Left lung (tissue), 10 donors: Measurements from ENCODE around the gene SAMD9L. TPM values are rescaled to one million over a fixed set of nuclear protein-coding genes. Genes with fewer than 3 reads are reported as not detected.

Experiments
- ATAC-seq: fragments of 200-7000 bp; cut with Tn5 transposase; one replicate; pipeline ENCODE4 v1.9.1; 2020; ENCODE audit warnings: moderate library complexity
- DNase-seq, 4 donors: peaks; one replicate each; pipeline ENCODE4 v3.0.0-alpha.2; 2013 to 2020
- H3K27ac ChIP-seq, 2 donors: fragments of 200-600 bp; sonication (generic) in 1 of 2; one replicate each; pipeline versions ENCODE4 v1.5.0 to v1.8.0; 2020 to 2021
- H3K27me3 ChIP-seq, 2 donors: fragments of 200-600 bp; sonication (generic) in 1 of 2; one replicate each; pipeline versions ENCODE4 v1.5.0 to v1.8.0; 2020 to 2021
- H3K36me3 ChIP-seq, 2 donors: fragments of 200-600 bp; sonication (generic) in 1 of 2; one replicate each; pipeline versions ENCODE4 v1.5.0 to v1.8.0; 2020 to 2021
- H3K4me1 ChIP-seq, 2 donors: fragments of 200-600 bp; one replicate each; pipeline ENCODE4 v1.8.0; 2021
- H3K4me3 ChIP-seq, 2 donors: fragments of 200-600 bp; sonication (generic) in 1 of 2; one replicate each; pipeline versions ENCODE4 v1.5.0 to v1.8.0; 2020 to 2021; ENCODE audit warnings: mild to moderate bottlenecking in 1 of 2
- H3K9me3 ChIP-seq, 2 donors: fragments of 200-600 bp; sonication (generic) in 1 of 2; one replicate each; pipeline versions ENCODE4 v1.5.0 to v1.8.0; 2020 to 2021
- CTCF ChIP-seq, 2 donors: fragments of 200-600 bp; sonication (generic) in 1 of 2; IDR thresholded peaks; one replicate each; pipeline versions ENCODE4 v1.5.0 to v1.8.0; 2021; ENCODE audit warnings: antibody characterized with exemption in 2 of 2
- intact Hi-C, 2 donors: fragments of 100-400 bp; cut with DNase I; formaldehyde crosslinking; loops; one replicate each; pipeline versions ENCODE4 v1.11.2 to v1.14.2; 2022
- polyA plus RNA-seq, 6 donors: library from polyadenylated mRNA; unstranded; fragments of 120-200 nt; gene quantifications; one replicate each; pipeline ENCODE4 v1.2.1, GENCODE V29; 2013; ENCODE audit not compliant: insufficient read length in 6 of 6
- total RNA-seq, 2 donors: library from RNA; stranded (reverse); fragmentation: NEBNext Ultra II Directional; extraction: Animal tissue kit (Norgen Biotek cat#: 25700); gene quantifications; one replicate each; pipeline ENCODE4 v1.2.1, GENCODE V29; 2021
- donor health status: DM: no; HTN: yes; CAD: no.
- donor health status: DM: no; HTN: no; CAD: no.

The SAMD9L gene
- total and polyA plus RNA-seq, 8 donors, result 13.8 to 42.4 (median 17.9) TPM

DNA sequence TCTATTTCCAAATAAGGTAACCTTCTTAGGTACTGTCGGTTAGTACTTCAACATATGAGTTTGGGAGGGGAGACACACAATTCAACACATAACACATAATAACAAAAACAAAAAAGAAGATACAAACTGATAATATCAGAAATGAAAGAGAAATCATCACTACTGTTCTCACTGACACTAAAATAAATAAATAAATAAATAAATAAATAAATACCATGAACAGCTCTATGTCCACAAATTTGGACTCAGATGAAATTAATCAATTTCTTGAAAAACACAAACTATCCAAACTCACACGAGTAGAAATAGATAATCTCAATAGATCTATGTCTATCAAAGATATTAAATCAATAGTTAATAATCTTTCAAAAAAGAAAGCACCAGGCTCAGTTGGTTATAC, 24.5 kb upstream of the SAMD9L start:
- no peak for ATAC-seq
- intact Hi-C loops, result no loop called here
- H3K4me3 ChIP-seq, result no peak overlapping the region
- no peaks in the 10 kb centered on the region for H3K27me3 ChIP-seq
- H3K9me3 ChIP-seq, result peaks cover 0 to 29% of the 10 kb centered on the region in 2 donors
- H3K4me1 ChIP-seq, result no peaks in the 10 kb centered on the region
- H3K36me3 ChIP-seq, result no peaks in the 10 kb centered on the region
- DNase-seq, result no peak
- no peak for TF ChIP-seq CTCF (IDR thresholded peaks at IDR 0.05)
- H3K27ac ChIP-seq, result no peak overlapping the region

GRCh38 chr7:93171606-93172226, 23.5 kb upstream of the SAMD9L start:
- ATAC-seq, result no peak
- DNase-seq, result no peak
- H3K27ac ChIP-seq, result no peak overlapping the region
- intact Hi-C loops, result no loop called here
- TF ChIP-seq CTCF (IDR thresholded peaks at IDR 0.05), result no peak
- peaks cover 0 to 29% of the 10 kb centered on the region in 2 donors for H3K9me3 ChIP-seq
- H3K36me3 ChIP-seq, result no peaks in the 10 kb centered on the region
- no peak overlapping the region for H3K4me3 ChIP-seq
- H3K4me1 ChIP-seq, result no peaks in the 10 kb centered on the region
- no peaks in the 10 kb centered on the region for H3K27me3 ChIP-seq

DNA sequence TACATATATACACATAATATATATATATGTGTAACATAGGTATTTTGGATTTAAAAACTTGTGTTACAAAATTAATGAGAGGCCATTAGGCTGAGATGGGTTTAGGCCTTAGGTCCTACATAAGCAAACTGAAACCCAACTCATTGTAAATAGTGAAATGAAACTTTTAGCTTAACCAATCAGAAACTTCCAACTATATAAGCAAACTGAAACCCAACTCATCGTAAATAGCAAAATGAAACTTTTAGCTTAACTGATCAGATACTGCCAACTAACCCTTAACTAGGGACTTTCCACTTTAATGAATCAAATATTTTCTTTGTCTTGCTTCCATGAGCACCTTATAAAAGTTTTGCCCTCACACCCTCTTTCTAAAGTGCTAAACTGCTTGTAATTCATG, 17.3 kb upstream of the SAMD9L start:
- intact Hi-C loops, result no loop called here

GRCh38 chr7:93164766-93165165, 16.6 kb upstream of the SAMD9L start:
- Histone ChIP-seq H3K4me3 (no peak overlapping the region), H3K36me3 (no peaks in the 10 kb centered on the region), H3K9me3 (peaks cover 0 to 12% of the 10 kb centered on the region in 2 donors), H3K27ac (no peak overlapping the region), H3K4me1 (no peaks in the 10 kb centered on the region), H3K27me3 (no peaks in the 10 kb centered on the region)
- ATAC-seq (no peak), DNase-seq (no peak)
- intact Hi-C loops, result no loop called here
- no peak for TF ChIP-seq CTCF (IDR thresholded peaks at IDR 0.05)

More for the DNA sequence above, 17.3 kb upstream of the SAMD9L start:
- no peak for ATAC-seq
- TF ChIP-seq CTCF (IDR thresholded peaks at IDR 0.05), result no peak
- no peaks in the 10 kb centered on the region for H3K4me1 ChIP-seq
- peaks cover 0 to 16% of the 10 kb centered on the region in 2 donors for H3K9me3 ChIP-seq
- H3K4me3 ChIP-seq, result no peak overlapping the region
- H3K36me3 ChIP-seq, result no peaks in the 10 kb centered on the region
- DNase-seq, result no peak
- no peaks in the 10 kb centered on the region for H3K27me3 ChIP-seq
- H3K27ac ChIP-seq, result no peak overlapping the region

GRCh38 chr7:93161181-93161762, 13.1 kb upstream of the SAMD9L start:
- H3K27ac ChIP-seq, result no peak overlapping the region
- no peaks in the 10 kb centered on the region for H3K4me1 ChIP-seq
- H3K4me3 ChIP-seq, result no peak overlapping the region
- no peak for TF ChIP-seq CTCF (IDR thresholded peaks at IDR 0.05)
- ATAC-seq, result no peak
- DNase-seq, result no peak
- H3K27me3 ChIP-seq, result no peaks in the 10 kb centered on the region
- intact Hi-C loops, result no loop called here
- H3K36me3 ChIP-seq, result no peaks in the 10 kb centered on the region
- H3K9me3 ChIP-seq, result peaks cover 0 to 10% of the 10 kb centered on the region in 2 donors
